Measurements from ENCODE around the gene OR56A5.

DNA sequence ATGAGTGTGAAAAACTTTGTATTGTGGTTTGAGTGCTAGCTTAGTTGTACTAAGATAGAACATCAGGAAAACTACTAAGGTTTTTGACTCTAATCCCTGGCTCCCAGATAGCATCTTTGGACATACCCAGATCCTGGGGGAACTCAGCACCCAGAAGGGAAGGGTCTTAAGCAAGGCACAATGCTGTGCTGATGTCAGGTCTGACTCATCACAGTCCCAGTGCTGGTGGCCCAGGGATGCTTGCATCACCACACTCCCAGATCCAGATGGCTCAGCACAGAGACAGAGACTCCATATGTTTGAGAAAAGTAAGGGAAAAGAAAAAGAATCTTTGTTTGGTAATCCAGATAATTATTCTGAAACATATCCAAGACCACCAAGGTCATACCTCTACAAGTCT is 44.5 kb downstream of the OR56A5 start:
- TF ChIP-seq EP300 (IDR thresholded peaks at IDR 0.05; ENCODE audit: low read depth), result no peak
- TF ChIP-seq POLR2A (IDR thresholded peaks at IDR 0.05), result no peak
